HG03097 (cell line): ENCODE data around the gene CDC14A.
A peak's percentile ranks its signal among the peaks of the same experiment; 100 is the strongest.

Source experiments
- ATAC-seq: cut with Tn5 transposase; IDR thresholded peaks from one replicate; pipeline ENCODE4 v1.9.1; 2021; ENCODE audit not compliant: unreplicated experiment, low FRiP score

CDC14A gene

GRCh38 chr1:100440075-100440809, 87.9 kb downstream of the CDC14A start:
- ATAC-seq = no peak

- ATAC-seq = no peak
Measured at GRCh38 chr1:100441146-100441545, 88.8 kb downstream of the CDC14A start.

- no peak for ATAC-seq
Measured at GRCh38 chr1:100441651-100442050, 89.3 kb downstream of the CDC14A start.

GRCh38 chr1:100443811-100444571, 91.7 kb downstream of the CDC14A start:
- ATAC-seq = no peak

GRCh38 chr1:100445565-100445964, 93.3 kb downstream of the CDC14A start:
- ATAC-seq = no peak

GRCh38 chr1:100448366-100448765, 96.1 kb downstream of the CDC14A start:
- no peak for ATAC-seq

- ATAC-seq = peak; percentile 50
Measured at GRCh38 chr1:100449477-100449876, 97.2 kb downstream of the CDC14A start.

GRCh38 chr1:100452641-100453040, 100.3 kb downstream of the CDC14A start:
- no peak for ATAC-seq

GRCh38 chr1:100455478-100456072, 103.3 kb downstream of the CDC14A start:
- no peak for ATAC-seq

GRCh38 chr1:100456880-100457279, 104.6 kb downstream of the CDC14A start:
- no peak for ATAC-seq

- ATAC-seq = no peak
Measured at GRCh38 chr1:100457683-100458082, 105.4 kb downstream of the CDC14A start.

- ATAC-seq = no peak
Measured at GRCh38 chr1:100458661-100459357, 106.5 kb downstream of the CDC14A start.

- peak; percentile 75 for ATAC-seq
Measured at GRCh38 chr1:100459358-100460114, 107.2 kb downstream of the CDC14A start.

GRCh38 chr1:100461222-100461621, 108.9 kb downstream of the CDC14A start:
- ATAC-seq = no peak

- ATAC-seq = no peak
Measured at GRCh38 chr1:100462326-100463025, 110.2 kb downstream of the CDC14A start.

GRCh38 chr1:100463791-100464424, 111.6 kb downstream of the CDC14A start:
- peak; percentile 82 for ATAC-seq

GRCh38 chr1:100469578-100469977, 117.3 kb downstream of the CDC14A start:
- ATAC-seq = no peak

- no peak for ATAC-seq
Measured at GRCh38 chr1:100474834-100475233, 122.5 kb downstream of the CDC14A start.

GRCh38 chr1:100476735-100477290, 124.5 kb downstream of the CDC14A start:
- no peak for ATAC-seq
